K562 (cell line): ENCODE results near the gene ATE1. TPM values are rescaled to one million over a fixed set of nuclear protein-coding genes. Genes with fewer than 3 reads are reported as not detected.

Experiments
- ATAC-seq: fragments of 200-7000 bp; cut with Tn5 transposase; 3 replicates; pipeline ENCODE4 v1.9.1; 2020; ENCODE audit warnings: moderate library complexity
- BruUV-seq: library from RNA; stranded (reverse); fragments of 400-500 nt; replicated peaks from 2 replicates; lab custom pipeline; 2021; lab: Mats Ljungman, UMichigan
- CTCF ChIA-PET: fragments of 300-600 bp; formaldehyde crosslinking; extraction: SDS; loops from one replicate; lab custom pipeline; 2021; ENCODE audit warnings: low intra/inter-chr PET ratio; lab: Yijun Ruan, JAX
- POLR2A ChIA-PET: fragments of 300-600, 350-650 bp; sonication (Branson Sonifier 250); formaldehyde crosslinking; extraction: SDS; loops from one replicate; lab custom pipeline; 2021; ENCODE audit warnings: antibody characterized with exemption, inconsistent platforms; lab: Yijun Ruan, JAX
- DNase-seq, 4 experiments: peaks; one replicate each; pipeline versions ENCODE4 v3.0.0 to v3.0.0-alpha.2; 2011 to 2018; ENCODE audit warnings: low spot score in 3 of 4, mixed read lengths in 3 of 4; ENCODE audit errors: extremely low read depth in 1 of 4
- FAIRE-seq: peaks from 2 replicates; lab custom pipeline; 2011; peaks lifted over from hg19 to GRCh38; lab: Jason Lieb, UNC
- H2AFZ ChIP-seq: 2 replicates; pipeline ENCODE4 v1.6.0; 2011; ENCODE audit warnings: low read depth, low read length, control low read depth, inconsistent platforms
- H3K27ac ChIP-seq: fragments of 200-600 bp; 3 replicates; pipeline ENCODE4 v1.8.0; 2011; ENCODE audit warnings: low read depth, mild to moderate bottlenecking, control low read depth, inconsistent platforms, low read length, moderate library complexity, mixed read lengths; ENCODE audit errors: extremely low read depth
- H3K27me3 ChIP-seq, 2 experiments: fragments of 300-600 bp in 1 of 2; 2 replicates in 1 of 2; 3 replicates in 1 of 2; pipeline versions ENCODE4 v1.6.0 to v1.8.0; 2011; ENCODE audit warnings: inconsistent platforms in 2 of 2, low read length in 2 of 2, mild to moderate bottlenecking in 1 of 2, mixed read lengths in 1 of 2, moderate library complexity in 1 of 2; ENCODE audit not compliant: control insufficient read depth in 2 of 2, insufficient read depth in 2 of 2
- H3K36me3 ChIP-seq: fragments of 300-600 bp; 3 replicates; pipeline ENCODE4 v1.8.0; 2011; ENCODE audit warnings: mild to moderate bottlenecking, low read length, inconsistent platforms; ENCODE audit not compliant: control insufficient read depth, insufficient read depth
- H3K4me1 ChIP-seq, 2 experiments: fragments of 200-600 bp in 1 of 2; replicated peaks in 1 of 2; 2 replicates in 1 of 2; 3 replicates in 1 of 2; pipeline versions ENCODE4 v1.5.1 to v1.8.0; 2011; ENCODE audit warnings: inconsistent platforms in 2 of 2, low read length in 2 of 2, mild to moderate bottlenecking in 1 of 2, mixed read lengths in 1 of 2, moderate library complexity in 1 of 2; ENCODE audit not compliant: control insufficient read depth in 2 of 2, insufficient read depth in 2 of 2
- H3K4me2 ChIP-seq: 2 replicates; pipeline ENCODE4 v1.6.1; 2011; ENCODE audit warnings: low read length, control low read depth, inconsistent platforms, mixed read lengths; ENCODE audit not compliant: insufficient read depth
- H3K4me3 ChIP-seq: fragments of 200-600 bp; sonication (generic), shearing (Covaris generic); 2 replicates; pipeline ENCODE4 v1.5.1; 2016; ENCODE audit warnings: control low read depth, inconsistent platforms
- H3K79me2 ChIP-seq: fragments of 200-600 bp; 3 replicates; pipeline ENCODE4 v1.8.0; 2011; ENCODE audit warnings: low read length, inconsistent platforms; ENCODE audit not compliant: control insufficient read depth, insufficient read depth
- H3K9ac ChIP-seq, 2 experiments: 2 replicates each; pipeline versions ENCODE4 v1.6.0 to v1.6.1; 2011; ENCODE audit warnings: low read depth in 2 of 2, low read length in 2 of 2, control low read depth in 1 of 2, inconsistent platforms in 1 of 2, mild to moderate bottlenecking in 1 of 2, mixed read lengths in 1 of 2; ENCODE audit not compliant: insufficient read depth in 1 of 2
- H3K9me1 ChIP-seq: one replicate; pipeline ENCODE4 v1.6.0; 2011; ENCODE audit warnings: inconsistent platforms, mild to moderate bottlenecking, low read length, moderate library complexity; ENCODE audit not compliant: control insufficient read depth, insufficient read depth
- H3K9me3 ChIP-seq: replicated peaks from 2 replicates; pipeline ENCODE4 v1.5.1; 2011; ENCODE audit warnings: low read depth, low read length, inconsistent platforms; ENCODE audit not compliant: control insufficient read depth, insufficient read depth
- H4K20me1 ChIP-seq: replicated peaks from 2 replicates; pipeline ENCODE4 v1.6.1; 2011; ENCODE audit warnings: low read length, inconsistent platforms, mixed read lengths; ENCODE audit not compliant: control insufficient read depth, insufficient read depth
- ARID3A ChIP-seq: IDR thresholded peaks from 2 replicates; pipeline ENCODE4 v1.6.1; 2012; ENCODE audit warnings: low read depth, low read length, improper control_type of control experiment, borderline replicate concordance
- CCNT2 ChIP-seq: IDR thresholded peaks from 2 replicates; pipeline ENCODE4 v1.6.1; 2011; ENCODE audit warnings: borderline replicate concordance, low read depth, mild to moderate bottlenecking, moderate library complexity, mixed read lengths, low read length; ENCODE audit not compliant: insufficient read length; ENCODE audit errors: extremely low read depth
- FIP1L1 ChIP-seq: fragments of 200-400 bp; formaldehyde crosslinking; IDR thresholded peaks from 2 replicates; pipeline ENCODE4 v1.6.1; 2018; ENCODE audit warnings: mild to moderate bottlenecking, low read depth, low read length; ENCODE audit not compliant: poor library complexity, severe bottlenecking
- FOXK1 ChIP-seq: sonication (generic); formaldehyde crosslinking; IDR thresholded peaks from 2 replicates; pipeline ENCODE4 v1.8.0; 2022; ENCODE audit warnings: missing genetic modification reagents, mild to moderate bottlenecking, borderline replicate concordance
- HES1 ChIP-seq: fragments of 450-650 bp; IDR thresholded peaks from 2 replicates; pipeline ENCODE4 v1.6.1; 2016; ENCODE audit warnings: low read depth, mild to moderate bottlenecking, moderate library complexity
- HEY1 ChIP-seq: fragments of 250-450 bp; sonication (Bioruptor Pico); IDR thresholded peaks from 2 replicates; pipeline ENCODE4 v1.5.0; 2020; ENCODE audit warnings: mild to moderate bottlenecking, moderate library complexity, borderline replicate concordance
- MYC ChIP-seq, 2 experiments: fragments of 250-450 bp in 1 of 2; sonication (Bioruptor Pico) in 1 of 2; IDR thresholded peaks; 2 replicates each; pipeline versions ENCODE4 v1.5.1 to v1.6.1; 2012 to 2021; ENCODE audit warnings: low read depth in 2 of 2, borderline replicate concordance in 1 of 2, improper control_type of control experiment in 1 of 2, low read length in 1 of 2, mild to moderate bottlenecking in 1 of 2, moderate library complexity in 1 of 2
- PHTF2 ChIP-seq: fragments of 250-450 bp; sonication (Bioruptor Pico); IDR thresholded peaks from 2 replicates; pipeline ENCODE4 v1.5.0; 2021; ENCODE audit warnings: mild to moderate bottlenecking
- SMARCE1 ChIP-seq: fragments of 450-650 bp; IDR thresholded peaks from 2 replicates; pipeline ENCODE4 v1.7.1; 2016; ENCODE audit warnings: mild to moderate bottlenecking
- STAT5A ChIP-seq: IDR thresholded peaks from 2 replicates; pipeline ENCODE4 v1.6.1; 2012; ENCODE audit warnings: low read length, inconsistent platforms, borderline replicate concordance
- VEZF1 ChIP-seq: fragments of 200-800 bp; sonication (Bioruptor generic); IDR thresholded peaks from 2 replicates; pipeline ENCODE4 v1.6.1; 2017; ENCODE audit warnings: missing genetic modification characterization, missing compliant biosample characterization
- ZNF263 ChIP-seq: sonication (generic); formaldehyde crosslinking; IDR thresholded peaks from 2 replicates; pipeline ENCODE4 v1.8.0; 2022; ENCODE audit warnings: mild to moderate bottlenecking, missing genetic modification reagents, borderline replicate concordance
- ZNF347 ChIP-seq: fragments of 450-650 bp; formaldehyde crosslinking; IDR thresholded peaks from 2 replicates; pipeline ENCODE4 v1.4.0; 2020; ENCODE audit warnings: low read depth, mild to moderate bottlenecking, moderate library complexity
- WGBS: fragments of 100-300 bp; shearing (Covaris generic); methylation state at CpG from one replicate; pipeline ENCODE4 v1.1.6; 2016; ENCODE audit warnings: low coverage, mixed read lengths; ENCODE audit not compliant: insufficient coverage; ENCODE audit errors: missing lambda C conversion rate; 5-methylcytosine and 5-hydroxymethylcytosine counted together
- in situ Hi-C: fragments of 300-500 bp; cut with MboI; formaldehyde crosslinking; loops from 4 replicates; pipeline ENCODE4 v1.15.0; 2018; ENCODE audit warnings: inconsistent platforms, mixed read lengths
- intact Hi-C: fragments of 100-400 bp; cut with micrococcal nuclease; formaldehyde crosslinking; loops from 2 replicates; pipeline ENCODE4 v1.14.2; 2022
- polyA plus RNA-seq, 8 experiments: library from polyadenylated mRNA; depleted of rRNA in 4 of 8; stranded (reverse) in 5 of 8; unstranded in 3 of 8; fragments of >200 nt; fragmentation: Nextera tagmentation in 2 of 8; fragmentation: Illumina TruSeq in 1 of 8; extraction: Ambion mirVana in 2 of 8; extraction: Trizol in 1 of 8; gene quantifications; 2 replicates each; pipeline versions ENCODE4 v1.2.1 to v1.2.3, GENCODE V29; 2011 to 2014; ENCODE audit warnings: inconsistent platforms in 1 of 8, missing spikeins in 1 of 8
- total RNA-seq, 7 experiments: library from RNA; depleted of rRNA in 6 of 7; stranded (reverse); fragments of >200 nt in 6 of 7; fragmentation: Illumina TruSeq in 2 of 7; extraction: Trizol in 2 of 7; gene quantifications; 2 replicates each; pipeline versions ENCODE4 v1.2.1 to v1.2.3, GENCODE V29; 2011 to 2021; ENCODE audit warnings: low replicate concordance in 1 of 7

ATE1 gene
- total and polyA plus RNA-seq, 9 of the 15 experiments (the other 6 are each of a cell fraction or from before 2014, with no cell fraction given) = 3.0 to 14.2 (median 8.8) TPM

- Histone ChIP-seq H3K9me1 (no peaks in the 10 kb centered on the region), H2AFZ (no peak overlapping the region), H4K20me1 (no peaks in the 10 kb centered on the region), H3K4me2 (no peak overlapping the region), H3K36me3 (no peaks in the 10 kb centered on the region), H3K27me3 (no peaks in the 10 kb centered on the region), H3K79me2 (no peaks in the 10 kb centered on the region), H3K9me3 (no peaks in the 10 kb centered on the region), H3K4me3 (no peak overlapping the region), H3K4me1 (no peaks in the 10 kb centered on the region; a peak in 1 of 5 replicates), H3K9ac (no peak overlapping the region), H3K27ac (no peak overlapping the region)
- DNase-seq (no peak), ATAC-seq (no peak), FAIRE-seq (no peak)
- ChIA-PET POLR2A (interaction anchor here (0.5 to 0.9 kb wide), 3 partner anchors 12 to 200 kb away, joined by 3 read pairs; no protein-coding TSS in a partner anchor), CTCF (no interaction called here)
- intact Hi-C loops (no loop called here), in situ Hi-C loops (no loop called here)
- TF ChIP-seq CCNT2 = no peak
- TF ChIP-seq FOXK1 (CRISPR knock-in tag) = no peak
- no peak for TF ChIP-seq ZNF263 (CRISPR knock-in tag)
- no peak for TF ChIP-seq PHTF2
- TF ChIP-seq SMARCE1 = no peak
- no peak for TF ChIP-seq STAT5A
- no peak for TF ChIP-seq FIP1L1
- TF ChIP-seq ZNF347 (CRISPR knock-in tag) = no peak
- TF ChIP-seq MYC (IDR thresholded peaks at IDR 0.05; ENCODE audit: low read depth, low read length) = no peak
- TF ChIP-seq MYC (CRISPR knock-in tag; IDR thresholded peaks at IDR 0.05; ENCODE audit: borderline replicate concordance, low read depth) = no peak
- no peak for TF ChIP-seq ARID3A
- TF ChIP-seq HES1 = no peak
- TF ChIP-seq VEZF1 (CRISPR knock-in tag) = no peak
- TF ChIP-seq HEY1 (CRISPR knock-in tag) = no peak
- 38% methylated on average over 2 of the region's 4 CpGs for WGBS
- BruUV-seq = no TSS peak
Measured at GRCh38 chr10:121854809-121855445, 72.9 kb downstream of the ATE1 start.
